HG03039 (cell line): ENCODE results near the gene PRDM16.

Experiments
- ATAC-seq: cut with Tn5 transposase; IDR thresholded peaks from one replicate; pipeline ENCODE4 v1.9.1; 2021; ENCODE audit warnings: mild to moderate bottlenecking, moderate library complexity; ENCODE audit not compliant: unreplicated experiment

The PRDM16 gene

DNA sequence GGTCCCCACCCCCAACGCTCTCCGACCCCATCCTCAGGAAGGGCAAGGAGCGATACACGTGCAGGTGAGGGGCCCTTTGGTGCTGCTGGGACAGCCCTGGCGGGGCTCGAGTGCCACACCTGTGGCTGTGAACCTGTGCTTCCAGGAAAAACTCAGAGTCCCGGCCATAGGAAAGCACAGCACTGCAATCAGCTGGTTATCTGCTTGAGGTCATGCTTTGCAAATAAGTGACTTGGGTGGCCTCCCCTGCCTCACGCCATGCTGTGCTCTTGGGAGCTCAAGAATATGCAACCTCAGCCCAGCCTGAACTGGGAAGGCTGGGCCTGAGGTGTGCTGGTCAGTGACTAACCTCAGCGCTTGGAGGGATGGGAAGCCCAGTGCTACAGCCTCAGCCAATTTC, 348.9 kb downstream of the PRDM16 start:
- ATAC-seq: no peak

DNA sequence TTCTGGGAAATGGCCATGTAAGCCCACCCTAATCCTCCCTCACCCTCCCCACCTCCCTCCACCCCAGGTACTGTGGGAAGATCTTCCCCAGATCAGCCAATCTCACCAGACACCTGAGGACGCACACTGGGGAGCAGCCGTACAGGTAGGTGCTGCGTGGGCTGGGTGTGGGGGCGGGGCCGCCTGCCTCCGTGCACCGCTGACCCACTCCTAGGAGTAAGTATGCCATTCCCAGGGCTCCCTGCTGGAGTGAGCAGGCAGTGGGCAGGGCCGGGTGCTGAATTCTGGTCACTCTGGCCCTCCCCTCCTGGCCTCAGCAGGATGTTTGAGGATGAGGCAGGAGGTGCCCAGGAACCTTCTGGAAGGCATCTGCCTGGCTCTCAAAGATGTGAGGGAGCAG, 349.6 kb downstream of the PRDM16 start:
- ATAC-seq: no peak

DNA sequence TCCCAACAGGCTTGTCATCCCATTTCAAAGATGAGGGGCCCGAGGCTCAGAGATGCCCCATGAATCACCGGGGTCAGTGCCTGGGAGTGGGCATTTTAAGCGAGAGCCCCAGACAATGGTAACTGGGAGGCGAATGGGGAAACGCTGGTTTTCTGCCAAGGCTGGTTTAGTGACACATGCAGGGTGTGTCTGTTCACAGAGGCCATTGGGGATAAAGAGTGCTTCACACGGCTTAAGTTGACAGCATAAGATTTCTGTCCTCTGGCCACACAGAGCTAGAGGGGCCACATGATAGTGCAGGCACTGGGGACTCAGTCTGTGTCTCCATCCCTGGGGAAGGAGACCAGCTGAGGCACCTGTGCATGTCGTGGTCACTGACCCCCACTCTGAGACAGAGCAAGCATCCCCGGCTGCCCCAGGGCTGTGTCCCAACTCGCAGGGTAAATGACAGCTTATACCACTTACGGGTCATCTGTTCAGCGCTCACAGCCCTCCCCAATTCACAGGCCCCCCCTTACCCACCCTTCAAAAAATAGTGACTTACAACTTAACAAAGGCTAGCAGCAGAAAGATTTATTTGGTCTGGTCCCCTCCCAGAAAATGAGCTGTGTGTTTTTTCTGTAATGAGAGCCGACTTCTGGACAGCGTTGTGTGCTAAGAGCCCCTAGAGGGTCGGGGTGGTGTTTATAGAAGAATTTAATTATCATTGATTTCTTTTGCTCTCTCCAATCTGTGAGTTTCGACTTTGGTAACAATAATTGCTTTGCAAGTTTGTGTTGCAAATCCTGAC, 350.6 kb downstream of the PRDM16 start:
- ATAC-seq: no peak

DNA sequence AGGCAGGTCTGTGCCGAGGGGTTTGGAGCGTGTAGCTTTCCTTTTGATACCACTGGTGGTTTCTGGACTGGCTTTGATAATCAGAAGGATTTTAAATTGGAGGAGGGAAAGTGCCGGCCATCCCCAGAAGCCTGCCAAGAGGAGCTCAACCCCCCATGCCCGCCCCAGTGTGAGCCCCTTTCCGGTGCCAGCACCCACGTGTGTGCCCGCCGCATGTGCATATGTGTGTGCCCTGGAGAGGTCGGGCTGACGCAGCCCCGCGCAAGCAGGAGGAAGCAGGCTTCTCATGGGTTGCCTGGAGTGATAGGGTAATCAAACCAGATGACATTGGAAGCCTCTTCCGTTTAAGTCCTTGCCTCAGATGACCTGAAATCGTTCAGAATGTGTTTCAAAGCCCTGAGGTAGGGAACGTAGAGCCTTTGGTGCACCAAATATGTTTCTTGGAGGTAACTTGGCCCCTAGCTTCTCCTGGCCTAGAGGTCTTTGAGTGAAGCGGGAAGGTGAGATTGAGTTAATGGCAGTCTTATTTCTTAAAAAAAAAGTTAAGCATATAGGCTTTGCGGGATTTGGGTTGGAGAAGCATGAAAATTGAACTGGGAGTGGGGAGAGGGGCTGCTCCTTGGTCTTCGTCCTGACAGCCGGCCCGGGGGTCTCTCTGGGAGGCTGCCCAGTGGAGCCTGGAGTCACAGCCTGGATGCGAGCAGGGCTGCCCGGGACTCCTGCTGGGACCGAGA, 351.4 kb downstream of the PRDM16 start:
- ATAC-seq: no peak

DNA sequence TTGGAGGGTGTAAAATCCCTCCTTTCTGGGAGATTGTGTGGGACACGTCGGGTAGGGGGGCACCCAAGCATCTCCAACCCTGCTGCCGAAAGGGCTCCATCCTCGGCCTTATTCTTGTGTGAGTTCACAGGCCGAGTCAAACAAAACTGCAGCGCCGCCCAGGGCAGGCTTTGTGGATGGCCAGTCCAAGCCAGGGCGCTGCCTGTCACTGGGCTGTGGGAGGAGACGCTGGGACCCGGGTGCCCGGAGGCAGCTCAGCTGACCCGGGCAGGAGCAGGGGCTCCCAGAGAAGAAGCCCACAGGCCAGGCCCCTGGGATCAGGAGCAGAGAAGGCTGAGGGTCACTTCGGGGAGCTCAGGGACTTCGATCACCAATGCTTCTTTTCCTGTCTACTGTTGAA, 353.6 kb downstream of the PRDM16 start:
- ATAC-seq: no peak

DNA sequence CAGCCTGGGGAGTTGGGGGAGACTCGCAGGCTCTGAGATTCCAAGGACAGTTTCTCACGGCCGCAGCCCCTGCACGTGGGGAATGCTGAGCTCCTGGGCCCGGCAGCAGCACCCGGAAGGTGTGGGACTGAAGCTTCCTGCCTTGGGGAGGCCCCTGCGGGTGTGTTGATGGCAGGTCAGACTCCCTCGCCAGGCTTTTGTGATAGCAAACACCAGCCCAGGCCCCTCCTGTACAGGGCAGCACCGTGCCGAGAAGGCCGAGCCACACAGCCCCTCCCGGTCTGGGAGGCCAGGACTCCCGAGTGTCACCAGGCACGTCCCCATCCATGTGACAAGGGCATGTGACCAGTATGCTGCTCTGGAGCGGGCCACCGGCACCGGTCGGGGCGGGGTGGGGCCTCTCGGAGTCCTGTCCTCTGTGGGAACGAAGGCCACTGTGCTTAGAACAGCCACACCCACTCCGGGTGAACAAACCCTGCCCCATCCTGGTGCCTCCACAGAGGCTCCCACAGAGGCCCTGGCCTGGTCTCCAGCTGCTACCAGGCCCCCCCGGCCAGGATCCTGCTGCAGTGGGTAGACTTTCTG, 354.3 kb downstream of the PRDM16 start:
- ATAC-seq: no peak

DNA sequence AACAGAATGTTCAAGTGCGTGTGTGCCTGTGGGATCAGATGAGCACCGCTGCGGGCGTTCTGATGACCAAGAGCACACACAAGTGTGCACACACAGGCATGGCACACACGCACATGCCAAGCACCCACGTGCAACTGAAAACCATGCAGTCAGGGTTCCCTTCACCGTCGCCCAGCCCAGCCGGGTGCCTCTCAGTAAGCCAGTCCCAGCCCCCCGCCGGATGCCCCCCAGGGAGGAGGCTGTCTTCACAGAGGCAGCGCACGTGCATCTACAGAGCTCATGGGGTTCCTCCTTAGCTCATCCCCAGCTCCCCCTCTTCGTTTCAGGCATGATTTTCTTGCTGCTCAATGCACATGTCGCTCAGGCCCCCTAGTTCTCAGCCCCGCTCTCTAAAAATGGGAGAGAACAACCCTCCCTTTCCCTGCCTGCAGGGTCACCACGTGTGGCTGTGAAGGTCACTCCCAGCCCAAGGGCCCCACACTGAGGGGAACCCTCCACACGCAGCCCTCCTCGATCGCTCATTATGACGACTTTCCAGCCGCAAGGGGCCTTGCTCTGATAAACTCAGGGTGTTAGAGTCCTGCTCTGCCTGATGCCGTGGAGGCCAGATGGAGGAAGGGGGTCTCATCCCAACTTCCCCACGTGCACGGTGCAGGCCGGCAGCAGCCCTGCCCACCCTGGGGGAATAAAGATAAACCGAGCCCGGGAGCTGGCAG, 355.1 kb downstream of the PRDM16 start:
- no peak for ATAC-seq

DNA sequence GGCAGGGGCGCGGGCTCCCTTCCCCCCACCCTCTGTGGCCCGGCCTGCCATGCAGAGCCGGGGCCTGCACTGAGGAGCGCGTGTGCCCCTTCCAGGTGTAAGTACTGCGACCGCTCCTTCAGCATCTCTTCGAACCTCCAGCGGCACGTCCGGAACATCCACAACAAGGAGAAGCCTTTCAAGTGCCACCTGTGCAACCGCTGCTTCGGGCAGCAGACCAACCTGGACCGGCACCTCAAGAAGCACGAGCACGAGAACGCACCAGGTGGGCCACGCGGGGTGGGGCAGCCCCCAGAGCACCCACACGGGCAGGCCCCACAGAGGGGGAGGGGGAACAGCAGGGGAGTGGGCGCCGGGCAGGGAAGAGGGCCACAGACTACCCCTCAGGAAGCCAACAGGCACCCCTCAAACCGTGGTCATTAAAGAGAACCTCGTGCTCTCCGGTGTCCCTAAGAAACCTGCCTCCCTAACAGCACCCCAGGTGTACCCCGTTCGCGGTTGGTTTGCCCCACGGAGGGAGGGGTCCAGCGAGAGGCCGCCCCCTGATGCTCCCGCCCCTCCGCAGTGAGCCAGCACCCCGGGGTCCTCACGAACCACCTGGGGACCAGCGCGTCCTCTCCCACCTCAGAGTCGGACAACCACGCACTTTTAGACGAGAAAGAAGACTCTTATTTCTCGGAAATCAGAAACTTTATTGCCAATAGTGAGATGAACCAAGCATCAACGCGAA, 356.6 kb downstream of the PRDM16 start:
- no peak for ATAC-seq

DNA sequence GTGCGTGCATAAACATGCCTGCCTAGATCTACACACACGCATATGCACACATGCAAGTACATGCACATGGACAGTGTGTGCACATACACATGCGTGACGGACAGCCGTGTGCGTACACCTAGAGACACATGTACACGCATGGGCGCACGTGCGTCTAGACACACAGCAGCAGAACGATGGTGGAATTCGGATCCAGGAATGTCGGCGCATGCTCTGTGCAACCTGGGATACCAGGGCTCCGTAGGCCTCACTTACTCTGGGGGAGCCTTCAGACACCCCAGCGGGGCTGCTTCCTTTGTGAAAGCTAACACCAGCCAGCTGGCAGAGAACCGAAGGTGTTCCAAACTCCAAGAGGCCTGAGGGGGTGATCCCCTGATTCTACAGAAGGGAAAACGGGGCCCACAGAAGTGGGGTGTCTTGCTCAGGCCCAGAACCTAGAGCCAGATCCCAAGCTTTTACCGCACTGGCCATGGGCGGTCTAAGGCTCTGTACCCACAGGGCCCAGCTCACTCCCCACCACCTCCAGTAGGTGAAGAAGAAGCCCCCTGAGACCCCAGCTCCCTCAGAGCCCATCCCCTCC, 358.0 kb downstream of the PRDM16 start:
- no peak for ATAC-seq

DNA sequence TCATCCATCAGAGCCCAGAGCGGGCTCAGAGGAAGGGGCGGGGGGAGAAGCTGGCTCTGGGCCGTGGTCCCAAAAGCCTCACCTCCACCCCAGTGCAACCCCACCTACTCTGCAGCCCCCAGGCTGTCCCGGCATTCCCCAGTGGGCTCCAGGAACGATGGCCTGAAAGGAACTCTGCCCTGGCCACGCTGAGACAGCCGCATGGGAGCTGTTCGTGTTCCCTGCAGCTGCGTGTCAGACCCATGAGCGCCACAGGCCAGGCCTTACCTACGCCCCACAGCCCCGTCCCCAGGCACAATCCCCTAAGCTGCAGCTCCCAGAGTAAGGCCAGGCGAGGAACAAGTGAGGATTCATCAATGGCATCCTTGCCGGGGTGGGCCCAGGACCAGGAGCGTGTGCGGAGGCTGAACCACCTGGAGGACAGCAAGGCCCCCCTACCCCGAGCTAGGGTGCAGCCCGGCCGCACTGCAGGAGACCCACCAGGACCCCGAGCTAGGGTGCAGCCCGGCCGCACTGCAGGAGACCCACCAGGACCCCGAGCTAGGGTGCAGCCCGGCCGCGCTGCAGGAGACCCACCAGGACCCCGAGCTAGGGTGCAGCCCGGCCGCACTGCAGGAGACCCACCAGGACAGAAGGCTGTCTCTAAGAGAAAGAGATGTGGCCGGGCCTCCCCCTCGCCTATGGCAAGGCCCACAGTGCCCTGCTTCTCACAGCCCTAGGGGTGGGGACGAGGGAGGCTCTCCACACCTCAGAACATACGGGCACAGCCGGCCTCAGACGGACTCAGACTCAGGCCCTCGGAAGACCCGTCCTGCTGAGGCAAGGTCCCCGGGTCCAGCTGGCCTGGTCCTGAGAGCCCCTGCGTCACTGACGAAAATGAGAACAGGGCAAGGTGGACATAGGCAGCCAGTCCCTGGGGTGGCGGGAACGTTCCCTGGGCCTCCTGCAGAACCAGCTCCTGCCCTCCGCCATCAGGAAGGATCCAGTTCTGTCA, 359.0 kb downstream of the PRDM16 start:
- no peak for ATAC-seq

DNA sequence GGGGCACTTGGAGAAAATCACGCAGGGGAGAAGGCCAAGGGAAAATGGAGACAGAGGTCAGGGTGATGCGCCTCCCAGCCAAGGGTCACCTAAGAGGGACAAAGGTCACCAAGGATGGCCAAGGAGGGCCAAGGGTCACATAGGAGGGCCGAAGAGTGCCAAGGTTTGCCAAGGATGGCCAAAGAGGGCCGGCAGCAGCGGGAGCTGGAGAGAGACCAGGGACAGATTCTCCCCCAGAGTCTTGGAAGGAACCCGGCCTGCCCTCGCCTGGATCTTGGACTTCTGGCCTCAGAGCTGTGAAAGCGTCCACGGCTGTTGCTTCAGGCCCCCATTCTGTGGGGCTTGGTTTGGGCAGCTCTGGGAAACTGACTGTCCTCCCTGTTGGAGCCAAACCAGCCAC, 359.9 kb downstream of the PRDM16 start:
- ATAC-seq: no peak

DNA sequence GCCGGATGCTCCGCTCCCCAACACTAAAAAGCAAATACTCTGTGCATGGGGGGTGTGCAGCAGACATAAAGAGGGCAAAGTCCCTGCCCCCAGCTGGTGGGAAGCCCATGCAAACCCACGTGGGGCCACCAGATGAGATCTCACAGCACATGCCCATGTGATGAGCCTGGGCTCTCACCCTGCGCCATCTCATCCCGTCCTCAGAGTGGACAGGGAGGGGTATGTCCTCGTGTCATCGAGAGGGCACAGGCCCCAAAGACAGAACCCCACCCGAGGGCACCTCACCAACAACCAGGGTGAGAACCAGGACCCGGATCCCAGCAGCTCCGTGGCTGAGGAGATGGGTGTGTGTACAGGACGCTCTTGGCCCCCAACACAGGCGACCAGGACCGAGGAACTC, 360.3 kb downstream of the PRDM16 start:
- no peak for ATAC-seq

DNA sequence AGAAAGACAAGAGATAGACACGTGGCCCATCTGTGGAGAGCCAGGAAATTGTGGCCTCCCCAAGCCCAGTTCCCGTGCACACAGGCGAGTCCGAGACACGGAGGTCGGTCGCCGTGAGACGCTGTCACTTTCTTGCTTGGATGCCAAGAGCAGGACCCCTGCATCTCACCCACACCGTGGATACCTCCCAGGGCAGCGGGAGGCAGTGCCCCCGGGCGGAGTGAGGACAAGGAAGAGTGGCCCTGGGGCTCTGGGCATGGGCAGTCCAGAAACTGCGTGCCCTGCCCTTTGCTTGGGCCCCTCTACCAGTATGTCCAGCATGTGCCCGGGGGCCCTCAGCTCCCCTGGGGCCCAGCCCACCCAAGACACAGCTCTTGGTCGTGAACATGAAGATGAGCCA, 360.8 kb downstream of the PRDM16 start:
- ATAC-seq: no peak

DNA sequence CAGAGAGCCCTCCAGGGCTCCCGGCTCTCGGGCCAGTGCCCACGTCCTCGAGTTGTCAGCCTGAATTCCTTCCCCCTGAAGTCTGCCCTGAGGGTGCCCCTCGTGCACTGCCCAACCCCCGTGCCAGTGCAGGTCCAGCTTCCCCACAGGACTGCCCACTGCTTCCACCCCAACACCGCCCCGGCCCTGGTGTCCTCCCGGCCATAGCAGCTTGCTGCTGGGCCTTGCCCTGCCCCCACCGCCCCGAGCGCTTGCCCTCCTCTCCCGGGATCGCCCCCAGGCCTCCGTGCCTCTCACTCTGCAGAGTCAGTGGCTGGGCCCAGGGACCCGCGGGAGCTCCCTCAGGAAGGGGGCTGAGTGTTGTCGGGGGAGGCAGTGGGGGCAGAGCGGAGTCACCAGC, 361.4 kb downstream of the PRDM16 start:
- no peak for ATAC-seq

DNA sequence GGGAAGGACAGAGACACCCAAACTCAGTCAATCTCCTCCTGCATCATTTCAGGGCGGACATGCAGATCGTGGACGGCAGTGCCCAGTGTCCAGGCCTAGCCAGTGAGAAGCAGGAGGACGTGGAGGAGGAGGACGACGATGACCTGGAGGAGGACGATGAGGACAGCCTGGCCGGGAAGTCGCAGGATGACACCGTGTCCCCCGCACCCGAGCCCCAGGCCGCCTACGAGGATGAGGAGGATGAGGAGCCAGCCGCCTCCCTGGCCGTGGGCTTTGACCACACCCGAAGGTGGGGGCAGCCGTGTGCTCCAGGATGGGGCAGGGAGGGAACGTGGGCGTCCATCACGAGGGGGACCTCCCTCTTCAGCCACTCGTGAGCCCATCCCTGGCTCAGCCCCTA, 361.8 kb downstream of the PRDM16 start:
- ATAC-seq: no peak

DNA sequence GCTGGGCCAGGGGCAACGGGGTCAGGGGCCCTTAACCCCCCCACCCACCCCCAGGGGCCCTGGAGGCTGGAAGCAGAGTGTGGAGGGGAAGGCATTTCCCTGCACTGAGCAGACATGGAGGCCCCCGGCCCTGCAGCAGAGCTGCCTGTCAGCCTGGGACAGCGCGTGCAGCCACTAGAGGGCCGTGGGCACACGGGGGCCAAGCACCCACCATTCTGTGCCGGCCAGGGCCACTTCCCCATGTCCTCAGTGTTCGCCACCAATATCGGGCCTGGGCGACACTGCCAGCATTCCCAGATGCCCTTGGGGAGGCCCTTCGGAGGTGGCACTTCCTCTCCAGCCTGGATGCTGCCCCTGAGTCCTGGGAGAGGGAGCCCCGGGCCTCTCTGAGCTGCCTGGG, 362.3 kb downstream of the PRDM16 start:
- no peak for ATAC-seq

DNA sequence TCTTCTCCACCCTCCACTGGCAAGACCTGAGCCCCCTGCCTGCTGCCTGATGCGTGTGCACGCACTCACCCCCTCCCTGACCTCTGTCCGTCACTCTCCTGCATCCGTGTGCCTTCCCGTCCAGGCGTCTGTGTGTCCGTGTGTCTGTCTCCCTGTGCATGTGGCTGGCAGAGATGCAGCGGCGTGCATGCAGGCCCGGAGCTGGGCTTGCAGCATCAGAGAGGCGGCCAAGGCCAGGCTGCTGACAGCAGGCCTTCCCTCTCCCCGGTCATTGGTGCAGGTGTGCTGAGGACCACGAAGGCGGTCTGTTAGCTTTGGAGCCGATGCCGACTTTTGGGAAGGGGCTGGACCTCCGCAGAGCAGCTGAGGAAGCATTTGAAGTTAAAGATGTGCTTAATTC, 362.7 kb downstream of the PRDM16 start:
- no peak for ATAC-seq

DNA sequence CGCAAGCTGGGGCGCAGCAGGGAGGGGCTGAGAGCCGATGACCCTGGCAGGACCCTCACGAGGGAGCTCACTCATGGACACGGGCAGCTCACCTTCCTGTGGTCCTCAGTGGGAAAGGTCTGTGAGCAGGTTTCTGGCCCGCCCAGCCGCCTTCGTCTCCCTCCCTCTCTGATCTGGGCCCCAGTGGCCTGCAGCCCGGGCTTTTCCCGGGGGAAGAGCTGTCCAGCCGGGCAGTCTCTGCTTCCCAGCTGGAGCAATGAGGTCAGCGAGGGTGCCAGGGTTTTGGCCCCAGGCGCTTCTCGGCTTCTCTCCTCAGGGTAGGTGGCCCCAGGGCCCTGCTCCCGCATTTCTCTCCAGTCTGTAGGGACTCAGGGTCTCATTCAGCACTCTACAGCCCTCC, 363.3 kb downstream of the PRDM16 start:
- no peak for ATAC-seq

DNA sequence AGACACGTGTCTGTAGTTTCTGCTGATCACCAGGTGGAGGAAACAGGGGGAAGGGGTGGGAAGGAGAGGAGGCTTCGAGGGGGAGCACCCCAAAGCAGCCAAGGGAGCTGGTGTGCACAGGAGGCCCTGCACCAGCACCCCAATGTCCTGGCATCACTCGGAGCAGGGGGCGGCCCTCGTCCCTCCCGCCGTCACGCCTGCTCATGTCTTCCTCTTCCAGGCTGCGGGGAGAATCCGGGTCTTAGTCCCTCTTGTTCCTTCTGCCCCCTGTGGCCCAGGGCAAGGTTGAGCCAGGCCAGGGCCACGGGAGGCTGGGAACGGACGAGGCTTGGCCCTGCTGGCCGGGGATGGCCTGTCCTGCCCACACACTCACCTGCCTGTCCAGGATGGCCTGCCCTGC, 364.1 kb downstream of the PRDM16 start:
- no peak for ATAC-seq
